ENCODE data around the gene SLC45A2. TPM values are rescaled to one million over a fixed set of nuclear protein-coding genes. Genes with fewer than 3 reads are reported as not detected.

SLC45A2 gene
- total and polyA plus RNA-seq, 3 donors from 2014 or later: 0.93 to 2.0 (median 1.6) TPM

GRCh38 chr5:34028349-34028748 is 43.9 kb upstream of the SLC45A2 start:
- intact Hi-C loops (cut with DNase I; ENCODE audit: low total_unique reads): no loop called here
- H3K27ac ChIP-seq: no peak overlapping the region
- no peaks in the 10 kb centered on the region for H3K36me3 ChIP-seq (ENCODE audit: low read depth, missing control alignments)
- no peaks in the 10 kb centered on the region for H3K27me3 ChIP-seq
- 74 to 79% methylated on average over 3 of the region's 3 CpGs for WGBS, 2 donors
- H3K4me1 ChIP-seq: no peaks in the 10 kb centered on the region
- no peak overlapping the region for H3K4me3 ChIP-seq
- H3K9me3 ChIP-seq: no peaks in the 10 kb centered on the region
- no peak for DNase-seq
- TF ChIP-seq CTCF (IDR thresholded peaks at IDR 0.05): no peak
- no peak for TF ChIP-seq POLR2A (IDR thresholded peaks at IDR 0.05)

DNA sequence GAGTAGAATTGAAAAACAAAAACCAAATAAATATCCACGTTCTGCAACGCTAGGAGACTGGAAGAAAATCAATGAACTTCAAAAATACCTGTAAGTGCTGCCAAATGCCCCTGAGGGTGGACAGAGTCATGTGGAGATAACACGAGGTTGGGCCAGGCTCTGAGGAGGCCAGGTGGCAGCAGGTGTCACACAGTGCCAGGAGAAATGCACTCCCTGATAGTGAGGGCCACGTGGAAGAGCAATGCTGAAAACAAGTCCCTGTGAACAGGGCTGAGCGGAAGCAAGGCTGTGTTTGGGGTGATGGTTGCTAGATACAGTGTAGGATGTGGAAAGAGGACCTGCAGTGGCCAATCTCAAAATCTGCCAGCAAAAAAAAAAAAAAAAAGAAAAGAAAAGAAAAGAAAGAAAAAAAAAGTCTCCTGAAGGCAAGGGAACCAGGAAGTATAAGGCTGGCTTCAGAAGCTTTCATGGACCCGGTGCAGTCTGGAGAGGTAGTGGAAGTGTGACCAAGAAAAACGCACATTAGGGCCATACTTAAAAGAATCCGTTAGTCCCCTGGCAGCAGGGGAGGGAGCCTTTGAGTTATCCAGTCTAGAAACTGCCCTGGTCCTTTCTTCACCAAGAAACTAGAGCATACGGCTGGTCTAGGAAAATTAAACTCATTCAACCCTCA is 41.7 kb upstream of the SLC45A2 start:
- TF ChIP-seq CTCF (IDR thresholded peaks at IDR 0.05) (no peak), POLR2A (IDR thresholded peaks at IDR 0.05) (no peak)
- Histone ChIP-seq H3K27me3 (no peaks in the 10 kb centered on the region), H3K27ac (no peak overlapping the region), H3K9me3 (no peaks in the 10 kb centered on the region), H3K36me3 (ENCODE audit: low read depth, missing control alignments) (no peaks in the 10 kb centered on the region), H3K4me3 (no peak overlapping the region), H3K4me1 (no peaks in the 10 kb centered on the region)
- no peak for DNase-seq
- intact Hi-C loops (cut with DNase I; ENCODE audit: low total_unique reads): no loop called here
- WGBS, 2 donors: 89 to 90% methylated on average over 9 of the region's 9 CpGs

DNA sequence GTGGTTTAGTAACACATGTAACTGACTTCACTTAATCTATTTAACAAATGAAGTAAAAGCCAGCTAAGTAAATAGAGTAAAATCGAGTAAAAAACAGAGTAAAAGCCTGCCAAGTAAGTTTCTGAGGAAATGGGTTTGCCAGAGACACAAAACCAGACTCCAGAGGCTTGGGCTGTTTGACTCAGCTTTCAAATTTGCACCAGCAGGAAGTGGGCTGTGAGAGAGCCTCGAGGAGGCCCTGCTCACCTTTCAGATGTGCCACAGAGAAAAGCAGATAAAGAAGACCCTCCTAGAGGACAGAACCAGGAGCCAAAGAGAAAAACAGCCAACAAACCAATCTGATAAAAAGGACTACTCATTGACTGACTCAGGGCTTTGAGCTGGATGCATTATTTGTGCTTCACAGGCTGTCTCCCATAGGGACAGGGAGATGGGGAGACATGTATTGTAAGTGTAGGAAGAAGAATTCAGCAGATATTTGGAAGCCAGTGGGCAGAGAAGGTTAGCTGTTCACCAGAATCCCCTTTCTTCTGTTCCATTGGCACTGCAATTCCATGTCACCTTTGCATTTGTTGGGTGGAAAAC is 37.7 kb upstream of the SLC45A2 start:
- no peak for DNase-seq
- H3K9me3 ChIP-seq: no peaks in the 10 kb centered on the region
- H3K27me3 ChIP-seq: no peaks in the 10 kb centered on the region
- no peak overlapping the region for H3K4me3 ChIP-seq
- 25 to 48% methylated on average over 2 of the region's 2 CpGs for WGBS, 2 donors
- intact Hi-C loops (cut with DNase I; ENCODE audit: low total_unique reads): no loop called here
- H3K36me3 ChIP-seq (ENCODE audit: low read depth, missing control alignments): no peaks in the 10 kb centered on the region
- H3K4me1 ChIP-seq: no peaks in the 10 kb centered on the region
- TF ChIP-seq CTCF (IDR thresholded peaks at IDR 0.05) (no peak), POLR2A (IDR thresholded peaks at IDR 0.05) (no peak)
- H3K27ac ChIP-seq: no peak overlapping the region

- 71 to 86% methylated on average over 2 of the region's 2 CpGs for WGBS, 2 donors
- no peak for DNase-seq
- H3K4me1 ChIP-seq: no peaks in the 10 kb centered on the region
- intact Hi-C loops (cut with DNase I; ENCODE audit: low total_unique reads): no loop called here
- H3K4me3 ChIP-seq: no peak overlapping the region
- H3K36me3 ChIP-seq (ENCODE audit: low read depth, missing control alignments): no peaks in the 10 kb centered on the region
- H3K27me3 ChIP-seq: no peaks in the 10 kb centered on the region
- no peak overlapping the region for H3K27ac ChIP-seq
- H3K9me3 ChIP-seq: no peaks in the 10 kb centered on the region
- no peak for TF ChIP-seq CTCF (IDR thresholded peaks at IDR 0.05)
- no peak for TF ChIP-seq POLR2A (IDR thresholded peaks at IDR 0.05)
Measured at GRCh38 chr5:34021334-34021733, 36.8 kb upstream of the SLC45A2 start.

GRCh38 chr5:34020726-34021125 is 36.2 kb upstream of the SLC45A2 start:
- WGBS, 2 donors: 100% methylated on average over 1 of the region's 1 CpG
- H3K27me3 ChIP-seq: no peaks in the 10 kb centered on the region
- no peak overlapping the region for H3K27ac ChIP-seq
- no peaks in the 10 kb centered on the region for H3K9me3 ChIP-seq
- intact Hi-C loops (cut with DNase I; ENCODE audit: low total_unique reads): no loop called here
- TF ChIP-seq POLR2A (IDR thresholded peaks at IDR 0.05) (no peak), CTCF (IDR thresholded peaks at IDR 0.05) (no peak)
- H3K4me3 ChIP-seq: no peak overlapping the region
- no peak for DNase-seq
- no peaks in the 10 kb centered on the region for H3K4me1 ChIP-seq
- no peaks in the 10 kb centered on the region for H3K36me3 ChIP-seq (ENCODE audit: low read depth, missing control alignments)

All from testis (tissue), 3 donors.